ENCODE data around the gene NEU3. TPM values are rescaled to one million over a fixed set of nuclear protein-coding genes. Genes with fewer than 3 reads are reported as not detected.

Gene NEU3
- total and polyA plus RNA-seq, 2 of the 13 experiments (the other 11 are each of a cell fraction or from before 2014, with no cell fraction given): 6.3 to 15.3 TPM

DNA sequence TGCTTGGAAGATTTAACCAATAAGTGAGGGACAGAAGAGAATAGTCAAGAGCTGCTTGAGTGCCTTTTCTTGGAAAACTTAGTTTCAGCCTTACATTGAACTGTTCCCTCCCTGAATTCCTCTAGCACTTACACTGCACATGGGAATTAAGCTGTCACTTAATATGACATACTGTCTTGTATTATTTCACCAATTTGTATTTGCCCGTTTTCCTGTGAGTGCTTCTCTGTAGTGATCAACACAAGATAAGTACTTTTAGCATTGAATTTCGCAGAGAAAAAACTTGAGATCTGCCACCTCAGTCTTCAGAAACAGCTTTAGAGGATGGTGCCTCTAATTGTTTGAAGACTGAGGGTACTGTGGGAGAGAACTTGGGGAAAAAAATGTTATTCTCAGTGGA, 36.0 kb upstream of the NEU3 start (continued):
- TF ChIP-seq ZFP36 (IDR thresholded peaks at IDR 0.05; ENCODE audit: borderline replicate concordance, low read depth, low read length, partially characterized antibody) (no peak), MATR3 (CRISPR knock-in tag; IDR thresholded peaks at IDR 0.05) (no peak), JDP2 (CRISPR knock-in tag; IDR thresholded peaks at IDR 0.05; ENCODE audit: borderline replicate concordance) (no peak), GABPB1 (CRISPR knock-in tag; IDR thresholded peaks at IDR 0.05) (no peak), SOX5 (CRISPR knock-in tag; IDR thresholded peaks at IDR 0.05; ENCODE audit: borderline replicate concordance) (no peak)
- TF ChIP-seq, protein P1, sequence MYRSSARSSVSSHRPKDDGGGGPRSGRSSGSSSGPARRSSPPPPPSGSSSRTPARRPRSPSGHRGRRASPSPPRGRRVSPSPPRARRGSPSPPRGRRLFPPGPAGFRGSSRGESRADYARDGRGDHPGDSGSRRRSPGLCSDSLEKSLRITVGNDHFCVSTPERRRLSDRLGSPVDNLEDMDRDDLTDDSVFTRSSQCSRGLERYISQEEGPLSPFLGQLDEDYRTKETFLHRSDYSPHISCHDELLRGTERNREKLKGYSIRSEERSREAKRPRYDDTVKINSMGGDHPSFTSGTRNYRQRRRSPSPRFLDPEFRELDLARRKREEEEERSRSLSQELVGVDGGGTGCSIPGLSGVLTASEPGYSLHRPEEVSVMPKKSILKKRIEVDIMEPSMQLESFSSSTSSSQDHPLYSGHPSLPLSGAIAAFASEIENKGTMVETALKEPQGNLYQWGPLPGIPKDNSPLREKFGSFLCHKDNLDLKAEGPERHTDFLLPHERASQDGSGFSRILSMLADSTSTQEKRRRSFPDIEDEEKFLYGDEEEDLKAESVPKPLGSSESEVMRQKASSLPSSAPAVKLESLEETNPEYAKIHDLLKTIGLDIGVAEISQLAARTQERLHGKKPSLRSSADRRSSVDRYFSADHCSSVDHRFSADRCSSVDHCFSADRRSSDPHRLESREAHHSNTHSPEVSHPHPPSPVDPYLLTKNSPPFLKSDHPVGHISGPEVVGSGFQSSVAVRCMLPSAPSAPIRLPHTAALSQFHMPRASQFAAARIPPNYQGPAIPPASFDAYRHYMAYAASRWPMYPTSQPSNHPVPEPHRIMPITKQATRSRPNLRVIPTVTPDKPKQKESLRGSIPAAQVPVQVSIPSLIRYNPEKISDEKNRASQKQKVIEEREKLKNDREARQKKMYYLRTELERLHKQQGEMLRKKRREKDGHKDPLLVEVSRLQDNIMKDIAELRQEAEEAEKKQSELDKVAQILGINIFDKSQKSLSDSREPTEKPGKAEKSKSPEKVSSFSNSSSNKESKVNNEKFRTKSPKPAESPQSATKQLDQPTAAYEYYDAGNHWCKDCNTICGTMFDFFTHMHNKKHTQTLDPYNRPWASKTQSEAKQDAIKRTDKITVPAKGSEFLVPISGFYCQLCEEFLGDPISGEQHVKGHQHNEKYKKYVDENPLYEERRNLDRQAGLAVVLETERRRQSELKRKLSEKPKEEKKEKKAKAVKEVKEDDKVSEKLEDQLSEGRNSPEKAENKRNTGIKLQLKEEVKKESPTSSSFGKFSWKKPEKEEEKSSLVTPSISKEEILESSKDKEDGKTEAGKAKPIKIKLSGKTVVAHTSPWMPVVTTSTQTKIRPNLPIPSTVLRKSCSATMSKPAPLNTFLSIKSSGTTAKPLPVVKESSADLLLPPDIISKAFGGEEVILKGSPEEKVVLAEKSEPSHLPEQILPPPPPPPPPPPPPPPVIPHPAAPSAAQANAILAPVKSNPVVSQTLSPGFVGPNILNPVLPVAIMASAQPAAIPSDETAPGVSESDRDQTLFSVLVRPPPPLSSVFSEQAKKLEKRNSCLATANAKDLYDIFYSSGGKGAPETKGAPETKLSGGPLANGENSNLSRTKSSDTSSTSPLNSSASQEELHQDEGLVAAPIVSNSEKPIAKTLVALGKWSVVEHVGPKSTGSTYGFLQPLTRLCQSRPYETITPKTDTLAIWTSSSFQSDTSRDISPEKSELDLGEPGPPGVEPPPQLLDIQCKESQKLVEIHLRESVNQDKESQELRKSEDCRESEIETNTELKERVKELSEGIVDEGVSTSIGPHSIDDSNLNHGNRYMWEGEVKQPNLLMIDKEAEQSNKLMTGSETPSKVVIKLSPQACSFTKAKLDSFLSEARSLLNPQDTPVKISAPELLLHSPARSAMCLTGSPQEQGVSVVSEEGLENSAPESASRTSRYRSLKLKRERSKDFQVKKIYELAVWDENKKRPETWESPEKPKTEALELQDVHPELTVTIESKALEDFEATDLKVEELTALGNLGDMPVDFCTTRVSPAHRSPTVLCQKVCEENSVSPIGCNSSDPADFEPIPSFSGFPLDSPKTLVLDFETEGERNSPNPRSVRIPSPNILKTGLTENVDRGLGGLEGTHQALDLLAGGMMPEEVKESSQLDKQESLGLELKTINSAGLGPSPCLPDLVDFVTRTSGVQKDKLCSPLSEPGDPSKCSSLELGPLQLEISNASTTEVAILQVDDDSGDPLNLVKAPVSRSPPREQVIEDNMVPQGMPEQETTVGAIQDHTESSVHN (CRISPR knock-in tag; IDR thresholded peaks at IDR 0.05): no peak
- TF ChIP-seq, protein P2, sequence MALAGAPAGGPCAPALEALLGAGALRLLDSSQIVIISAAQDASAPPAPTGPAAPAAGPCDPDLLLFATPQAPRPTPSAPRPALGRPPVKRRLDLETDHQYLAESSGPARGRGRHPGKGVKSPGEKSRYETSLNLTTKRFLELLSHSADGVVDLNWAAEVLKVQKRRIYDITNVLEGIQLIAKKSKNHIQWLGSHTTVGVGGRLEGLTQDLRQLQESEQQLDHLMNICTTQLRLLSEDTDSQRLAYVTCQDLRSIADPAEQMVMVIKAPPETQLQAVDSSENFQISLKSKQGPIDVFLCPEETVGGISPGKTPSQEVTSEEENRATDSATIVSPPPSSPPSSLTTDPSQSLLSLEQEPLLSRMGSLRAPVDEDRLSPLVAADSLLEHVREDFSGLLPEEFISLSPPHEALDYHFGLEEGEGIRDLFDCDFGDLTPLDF (CRISPR knock-in tag; IDR thresholded peaks at IDR 0.05): no peak
- TF ChIP-seq, protein P3, sequence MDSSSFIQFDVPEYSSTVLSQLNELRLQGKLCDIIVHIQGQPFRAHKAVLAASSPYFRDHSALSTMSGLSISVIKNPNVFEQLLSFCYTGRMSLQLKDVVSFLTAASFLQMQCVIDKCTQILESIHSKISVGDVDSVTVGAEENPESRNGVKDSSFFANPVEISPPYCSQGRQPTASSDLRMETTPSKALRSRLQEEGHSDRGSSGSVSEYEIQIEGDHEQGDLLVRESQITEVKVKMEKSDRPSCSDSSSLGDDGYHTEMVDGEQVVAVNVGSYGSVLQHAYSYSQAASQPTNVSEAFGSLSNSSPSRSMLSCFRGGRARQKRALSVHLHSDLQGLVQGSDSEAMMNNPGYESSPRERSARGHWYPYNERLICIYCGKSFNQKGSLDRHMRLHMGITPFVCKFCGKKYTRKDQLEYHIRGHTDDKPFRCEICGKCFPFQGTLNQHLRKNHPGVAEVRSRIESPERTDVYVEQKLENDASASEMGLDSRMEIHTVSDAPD (CRISPR knock-in tag; IDR thresholded peaks at IDR 0.05): no peak
- TF ChIP-seq, protein P4, sequence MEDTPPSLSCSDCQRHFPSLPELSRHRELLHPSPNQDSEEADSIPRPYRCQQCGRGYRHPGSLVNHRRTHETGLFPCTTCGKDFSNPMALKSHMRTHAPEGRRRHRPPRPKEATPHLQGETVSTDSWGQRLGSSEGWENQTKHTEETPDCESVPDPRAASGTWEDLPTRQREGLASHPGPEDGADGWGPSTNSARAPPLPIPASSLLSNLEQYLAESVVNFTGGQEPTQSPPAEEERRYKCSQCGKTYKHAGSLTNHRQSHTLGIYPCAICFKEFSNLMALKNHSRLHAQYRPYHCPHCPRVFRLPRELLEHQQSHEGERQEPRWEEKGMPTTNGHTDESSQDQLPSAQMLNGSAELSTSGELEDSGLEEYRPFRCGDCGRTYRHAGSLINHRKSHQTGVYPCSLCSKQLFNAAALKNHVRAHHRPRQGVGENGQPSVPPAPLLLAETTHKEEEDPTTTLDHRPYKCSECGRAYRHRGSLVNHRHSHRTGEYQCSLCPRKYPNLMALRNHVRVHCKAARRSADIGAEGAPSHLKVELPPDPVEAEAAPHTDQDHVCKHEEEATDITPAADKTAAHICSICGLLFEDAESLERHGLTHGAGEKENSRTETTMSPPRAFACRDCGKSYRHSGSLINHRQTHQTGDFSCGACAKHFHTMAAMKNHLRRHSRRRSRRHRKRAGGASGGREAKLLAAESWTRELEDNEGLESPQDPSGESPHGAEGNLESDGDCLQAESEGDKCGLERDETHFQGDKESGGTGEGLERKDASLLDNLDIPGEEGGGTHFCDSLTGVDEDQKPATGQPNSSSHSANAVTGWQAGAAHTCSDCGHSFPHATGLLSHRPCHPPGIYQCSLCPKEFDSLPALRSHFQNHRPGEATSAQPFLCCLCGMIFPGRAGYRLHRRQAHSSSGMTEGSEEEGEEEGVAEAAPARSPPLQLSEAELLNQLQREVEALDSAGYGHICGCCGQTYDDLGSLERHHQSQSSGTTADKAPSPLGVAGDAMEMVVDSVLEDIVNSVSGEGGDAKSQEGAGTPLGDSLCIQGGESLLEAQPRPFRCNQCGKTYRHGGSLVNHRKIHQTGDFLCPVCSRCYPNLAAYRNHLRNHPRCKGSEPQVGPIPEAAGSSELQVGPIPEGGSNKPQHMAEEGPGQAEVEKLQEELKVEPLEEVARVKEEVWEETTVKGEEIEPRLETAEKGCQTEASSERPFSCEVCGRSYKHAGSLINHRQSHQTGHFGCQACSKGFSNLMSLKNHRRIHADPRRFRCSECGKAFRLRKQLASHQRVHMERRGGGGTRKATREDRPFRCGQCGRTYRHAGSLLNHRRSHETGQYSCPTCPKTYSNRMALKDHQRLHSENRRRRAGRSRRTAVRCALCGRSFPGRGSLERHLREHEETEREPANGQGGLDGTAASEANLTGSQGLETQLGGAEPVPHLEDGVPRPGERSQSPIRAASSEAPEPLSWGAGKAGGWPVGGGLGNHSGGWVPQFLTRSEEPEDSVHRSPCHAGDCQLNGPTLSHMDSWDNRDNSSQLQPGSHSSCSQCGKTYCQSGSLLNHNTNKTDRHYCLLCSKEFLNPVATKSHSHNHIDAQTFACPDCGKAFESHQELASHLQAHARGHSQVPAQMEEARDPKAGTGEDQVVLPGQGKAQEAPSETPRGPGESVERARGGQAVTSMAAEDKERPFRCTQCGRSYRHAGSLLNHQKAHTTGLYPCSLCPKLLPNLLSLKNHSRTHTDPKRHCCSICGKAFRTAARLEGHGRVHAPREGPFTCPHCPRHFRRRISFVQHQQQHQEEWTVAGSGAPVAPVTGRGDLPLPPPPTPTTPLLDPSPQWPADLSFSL (CRISPR knock-in tag; IDR thresholded peaks at IDR 0.05): no peak
- TF ChIP-seq, protein P5, sequence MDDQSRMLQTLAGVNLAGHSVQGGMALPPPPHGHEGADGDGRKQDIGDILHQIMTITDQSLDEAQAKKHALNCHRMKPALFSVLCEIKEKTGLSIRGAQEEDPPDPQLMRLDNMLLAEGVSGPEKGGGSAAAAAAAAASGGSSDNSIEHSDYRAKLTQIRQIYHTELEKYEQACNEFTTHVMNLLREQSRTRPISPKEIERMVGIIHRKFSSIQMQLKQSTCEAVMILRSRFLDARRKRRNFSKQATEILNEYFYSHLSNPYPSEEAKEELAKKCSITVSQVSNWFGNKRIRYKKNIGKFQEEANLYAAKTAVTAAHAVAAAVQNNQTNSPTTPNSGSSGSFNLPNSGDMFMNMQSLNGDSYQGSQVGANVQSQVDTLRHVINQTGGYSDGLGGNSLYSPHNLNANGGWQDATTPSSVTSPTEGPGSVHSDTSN (CRISPR knock-in tag; IDR thresholded peaks at IDR 0.05; ENCODE audit: borderline replicate concordance): no peak
